Stimulated activated CD8-positive, alpha-beta memory T cell treated with anti-CD3 and anti-CD28 coated beads, Interleukin-12 subunit alpha, Interleukin-12 subunit beta, amount 100 ng/mL, for 24 hours (primary cell): ENCODE measurements around the gene EPC2.
"Not testable (repeated sequence)": the region's sequence is repeated elsewhere in the genome, so short reads cannot be mapped to it uniquely, and the experiment has no call there.

ENCODE experiments used
- DNase-seq: peaks from one replicate; pipeline ENCODE4 v3.0.0-alpha.2; 2020; ENCODE audit errors: extremely low read depth

Gene EPC2

GRCh38 chr2:148674063-148675020, 29.8 kb downstream of the EPC2 start:
- DNase-seq, result no peak

GRCh38 chr2:148675708-148676107, 31.2 kb downstream of the EPC2 start:
- DNase-seq, result no peak

- not testable (repeated sequence) for DNase-seq
Observed at GRCh38 chr2:148678302-148679179, 34.0 kb downstream of the EPC2 start.

- no peak for DNase-seq
Observed at GRCh38 chr2:148680462-148680861, 35.9 kb downstream of the EPC2 start.

GRCh38 chr2:148681443-148681842, 36.9 kb downstream of the EPC2 start:
- no peak for DNase-seq

- DNase-seq, result not testable (repeated sequence)
Observed at GRCh38 chr2:148681862-148682261, 37.3 kb downstream of the EPC2 start.

- no peak for DNase-seq
Observed at GRCh38 chr2:148684507-148684906, 40.0 kb downstream of the EPC2 start.

- DNase-seq, result no peak
Observed at GRCh38 chr2:148687543-148687942, 43.0 kb downstream of the EPC2 start.

- not testable (repeated sequence) for DNase-seq
Observed at GRCh38 chr2:148688011-148688410, 43.5 kb downstream of the EPC2 start.

GRCh38 chr2:148696985-148697384, 52.4 kb downstream of the EPC2 start:
- no peak for DNase-seq

- DNase-seq, result no peak
Observed at GRCh38 chr2:148699830-148700229, 55.3 kb downstream of the EPC2 start.

- DNase-seq, result no peak
Observed at GRCh38 chr2:148701039-148701438, 56.5 kb downstream of the EPC2 start.

- no peak for DNase-seq
Observed at GRCh38 chr2:148701877-148702276, 57.3 kb downstream of the EPC2 start.

GRCh38 chr2:148702475-148702874, 57.9 kb downstream of the EPC2 start:
- no peak for DNase-seq

- no peak for DNase-seq
Observed at GRCh38 chr2:148704247-148704646, 59.7 kb downstream of the EPC2 start.

- no peak for DNase-seq
Observed at GRCh38 chr2:148716378-148716920, 71.9 kb downstream of the EPC2 start.

- no peak for DNase-seq
Observed at GRCh38 chr2:148718039-148718438, 73.5 kb downstream of the EPC2 start.

- no peak for DNase-seq
Observed at GRCh38 chr2:148719195-148719749, 74.7 kb downstream of the EPC2 start.

- DNase-seq, result no peak
Observed at GRCh38 chr2:148719941-148720436, 75.4 kb downstream of the EPC2 start.

- DNase-seq, result no peak
Observed at GRCh38 chr2:148720501-148721001, 76.0 kb downstream of the EPC2 start.

GRCh38 chr2:148721520-148721931, 77.0 kb downstream of the EPC2 start:
- no peak for DNase-seq
